Rectal smooth muscle tissue (tissue), 1 donor: ENCODE results near the gene DNAJC13.
A peak's percentile ranks its signal among the peaks of the same experiment; 100 is the strongest.

Source experiments
- H3K27ac ChIP-seq: one replicate; pipeline ENCODE4 v1.7.0; 2013; ENCODE audit warnings: low read depth, low read length, inconsistent platforms
- H3K27me3 ChIP-seq: one replicate; pipeline ENCODE4 v1.7.0; 2013; ENCODE audit warnings: low read length; ENCODE audit not compliant: control insufficient read depth, insufficient read depth
- H3K36me3 ChIP-seq: one replicate; pipeline ENCODE4 v1.7.0; 2013; ENCODE audit warnings: low read length; ENCODE audit not compliant: control insufficient read depth, insufficient read depth
- H3K4me1 ChIP-seq: one replicate; pipeline ENCODE4 v1.7.0; 2013; ENCODE audit warnings: low read length; ENCODE audit not compliant: control insufficient read depth, insufficient read depth
- H3K4me3 ChIP-seq: one replicate; pipeline ENCODE4 v1.7.0; 2013; ENCODE audit warnings: low read length
- H3K9ac ChIP-seq: one replicate; pipeline ENCODE4 v1.7.0; 2013; ENCODE audit warnings: low read length

The DNAJC13 gene

DNA sequence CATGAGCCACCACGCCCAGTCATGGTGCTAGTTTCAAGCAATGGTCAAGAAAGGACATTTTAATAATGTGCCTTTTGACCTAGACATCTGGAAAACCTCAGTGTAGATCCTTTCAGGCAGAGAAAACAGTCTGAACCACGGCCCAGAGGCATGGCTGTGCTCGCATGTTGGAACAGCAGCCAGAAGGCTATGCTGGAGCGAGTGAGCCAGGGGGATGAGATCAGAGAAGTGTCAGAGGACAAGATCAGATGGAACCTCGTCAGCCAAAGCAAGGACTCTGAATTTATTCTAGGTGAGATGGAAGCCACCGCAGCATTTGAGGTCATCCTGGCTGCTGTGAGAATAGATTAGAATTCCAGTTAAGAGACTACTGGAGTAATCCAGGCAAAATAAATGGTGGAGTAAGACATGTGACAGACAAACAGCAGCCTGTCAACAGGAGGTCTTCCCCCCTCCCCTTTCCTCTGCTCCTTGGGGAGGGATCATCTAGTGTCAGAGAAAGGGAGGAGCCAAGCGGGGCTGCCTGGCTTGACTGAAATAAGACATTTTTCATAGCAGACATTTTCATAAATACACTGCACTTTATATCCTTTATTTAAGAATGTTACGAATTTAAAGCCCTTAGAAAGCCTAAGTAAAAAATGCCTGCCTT lies 139.3 kb downstream of the DNAJC13 start:
- H3K4me1 ChIP-seq, result no peaks in the 10 kb centered on the region
- no peak overlapping the region for H3K4me3 ChIP-seq
- H3K27ac ChIP-seq, result peak overlapping the region; percentile 7
- H3K9ac ChIP-seq, result no peak overlapping the region
- peaks cover 3% of the 10 kb centered on the region for H3K36me3 ChIP-seq
- no peaks in the 10 kb centered on the region for H3K27me3 ChIP-seq

DNA sequence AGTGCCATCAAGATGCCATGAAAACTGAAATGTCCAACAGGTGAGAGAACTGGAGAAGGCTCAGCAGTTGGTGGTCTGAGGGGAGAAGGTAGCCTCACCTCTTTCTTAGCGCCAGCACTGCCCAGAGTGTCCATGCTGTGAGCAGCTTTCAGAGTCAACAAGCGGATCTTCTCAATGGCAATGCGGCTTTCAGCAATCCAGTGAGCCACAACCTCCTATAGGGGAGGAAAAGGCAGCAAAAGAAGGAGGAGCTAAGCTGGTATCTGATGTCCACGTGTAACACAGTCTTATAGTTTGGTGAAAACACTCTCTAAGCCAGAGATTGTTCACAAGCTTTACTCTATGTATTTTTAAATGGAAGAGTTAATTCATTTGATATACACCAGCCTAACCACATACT lies 143.7 kb downstream of the DNAJC13 start:
- Histone ChIP-seq H3K9ac (no peak overlapping the region), H3K27me3 (no peaks in the 10 kb centered on the region), H3K36me3 (peaks cover 3% of the 10 kb centered on the region), H3K4me3 (no peak overlapping the region), H3K27ac (no peak overlapping the region), H3K4me1 (no peaks in the 10 kb centered on the region)

GRCh38 chr3:132563420-132564069 lies 146.2 kb downstream of the DNAJC13 start:
- Histone ChIP-seq H3K4me3 (no peak overlapping the region), H3K36me3 (peaks cover 3% of the 10 kb centered on the region), H3K9ac (no peak overlapping the region), H3K27me3 (no peaks in the 10 kb centered on the region), H3K4me1 (no peaks in the 10 kb centered on the region), H3K27ac (no peak overlapping the region)

GRCh38 chr3:132564070-132564465 lies 146.8 kb downstream of the DNAJC13 start:
- no peaks in the 10 kb centered on the region for H3K36me3 ChIP-seq
- no peak overlapping the region for H3K4me3 ChIP-seq
- no peak overlapping the region for H3K9ac ChIP-seq
- no peak overlapping the region for H3K27ac ChIP-seq
- H3K4me1 ChIP-seq, result no peaks in the 10 kb centered on the region
- H3K27me3 ChIP-seq, result no peaks in the 10 kb centered on the region

GRCh38 chr3:132568422-132568821 lies 151.1 kb downstream of the DNAJC13 start:
- H3K36me3 ChIP-seq, result no peaks in the 10 kb centered on the region
- no peak overlapping the region for H3K4me3 ChIP-seq
- H3K27ac ChIP-seq, result no peak overlapping the region
- H3K27me3 ChIP-seq, result no peaks in the 10 kb centered on the region
- no peak overlapping the region for H3K9ac ChIP-seq
- H3K4me1 ChIP-seq, result peaks cover 5% of the 10 kb centered on the region

GRCh38 chr3:132569153-132569552 lies 151.9 kb downstream of the DNAJC13 start:
- Histone ChIP-seq H3K9ac (no peak overlapping the region), H3K4me3 (no peak overlapping the region), H3K4me1 (peaks cover 5% of the 10 kb centered on the region), H3K36me3 (no peaks in the 10 kb centered on the region), H3K27ac (peak overlapping the region; percentile 45), H3K27me3 (no peaks in the 10 kb centered on the region)

GRCh38 chr3:132569580-132569979 lies 152.3 kb downstream of the DNAJC13 start:
- H3K27me3 ChIP-seq, result no peaks in the 10 kb centered on the region
- H3K36me3 ChIP-seq, result no peaks in the 10 kb centered on the region
- H3K4me3 ChIP-seq, result no peak overlapping the region
- peak overlapping the region; percentile 45 for H3K27ac ChIP-seq
- no peak overlapping the region for H3K9ac ChIP-seq
- H3K4me1 ChIP-seq, result peaks cover 5% of the 10 kb centered on the region

GRCh38 chr3:132570016-132570415 lies 152.7 kb downstream of the DNAJC13 start:
- Histone ChIP-seq H3K4me1 (peaks cover 5% of the 10 kb centered on the region), H3K4me3 (no peak overlapping the region), H3K27ac (peak overlapping the region; percentile 45), H3K27me3 (no peaks in the 10 kb centered on the region), H3K9ac (no peak overlapping the region), H3K36me3 (no peaks in the 10 kb centered on the region)

DNA sequence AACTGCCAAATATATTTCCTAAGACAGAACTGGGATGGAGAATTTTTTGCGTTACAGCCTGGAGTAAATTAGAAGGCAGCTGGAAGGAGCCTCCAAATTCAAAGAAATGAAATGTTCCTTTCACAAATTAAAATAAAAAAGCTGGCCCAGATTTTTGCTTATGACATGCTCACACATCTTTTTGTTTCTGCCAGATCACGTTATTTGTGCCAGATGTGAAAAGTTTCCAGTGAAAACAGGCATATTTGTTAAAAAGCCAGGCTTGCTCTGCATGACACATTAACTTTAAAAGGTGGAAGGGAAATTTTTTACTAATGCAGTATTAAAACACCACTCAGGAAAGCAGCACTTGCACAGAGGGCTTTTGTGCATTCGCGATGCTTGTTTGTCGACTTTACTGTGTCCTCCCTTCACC lies 156.5 kb downstream of the DNAJC13 start:
- no peaks in the 10 kb centered on the region for H3K27me3 ChIP-seq
- H3K4me3 ChIP-seq, result no peak overlapping the region
- peaks cover 5% of the 10 kb centered on the region for H3K4me1 ChIP-seq
- H3K36me3 ChIP-seq, result no peaks in the 10 kb centered on the region
- H3K27ac ChIP-seq, result peak overlapping the region; percentile 22
- no peak overlapping the region for H3K9ac ChIP-seq

DNA sequence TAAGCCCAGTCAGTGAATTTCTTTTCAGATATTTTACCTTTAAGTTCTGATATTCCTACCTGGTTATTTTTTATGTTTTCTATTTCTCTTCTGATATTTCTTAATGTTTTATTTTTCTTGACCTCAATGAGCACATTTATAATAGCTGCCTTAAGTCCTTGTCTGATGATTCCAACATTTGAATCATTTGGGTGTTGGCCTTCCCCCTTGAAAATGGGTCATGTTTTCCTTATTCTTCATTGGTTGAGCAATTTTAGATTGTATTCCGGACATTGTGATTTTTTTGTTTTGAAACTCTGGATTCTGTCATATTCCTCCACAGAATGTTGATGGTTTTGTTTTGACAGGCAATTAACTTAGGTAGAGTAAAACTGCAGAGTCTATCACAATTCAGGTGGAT lies 170.1 kb downstream of the DNAJC13 start:
- H3K27me3 ChIP-seq, result no peaks in the 10 kb centered on the region
- no peaks in the 10 kb centered on the region for H3K4me1 ChIP-seq
- no peaks in the 10 kb centered on the region for H3K36me3 ChIP-seq
- H3K4me3 ChIP-seq, result no peak overlapping the region
- no peak overlapping the region for H3K9ac ChIP-seq
- H3K27ac ChIP-seq, result no peak overlapping the region
